ENCODE measurements around the gene ANXA2R. TPM values are rescaled to one million over a fixed set of nuclear protein-coding genes. Genes with fewer than 3 reads are reported as not detected.

ANXA2R gene
- polyA plus RNA-seq, 3 donors, result 2.3 to 6.4 (median 3.1) TPM

GRCh38 chr5:43000111-43000840, 39.8 kb downstream of the ANXA2R start:
- Histone ChIP-seq H3K36me3 (replicated peaks in 1 of 2; ENCODE audit: control insufficient read depth in 1 of 2, insufficient read depth in 2 of 2, low read length in 2 of 2) (no peaks in the 10 kb centered on the region), H3K4me2 (replicated peaks; ENCODE audit: extremely low read depth, low read length, poor library complexity, severe bottlenecking) (peak overlapping the region; percentile 62), H3K9ac (ENCODE audit: insufficient read depth, low read length, poor library complexity, severe bottlenecking) (peak overlapping the region; percentile 38), H3K9me3 (replicated peaks in 1 of 2; ENCODE audit: control insufficient read depth in 1 of 2, insufficient read depth in 1 of 2, low read length in 2 of 2) (no peaks in the 10 kb centered on the region), H3K4me1 (ENCODE audit: control insufficient read depth in 1 of 2, insufficient read depth in 2 of 2, low read length in 2 of 2) (peaks cover 18 to 24% of the 10 kb centered on the region in 2 donors), H3K27ac (ENCODE audit: low read depth in 1 of 2, low read length in 2 of 2) (no peak overlapping the region), H4K20me1 (ENCODE audit: insufficient read depth, low read length) (no peaks in the 10 kb centered on the region), H3K79me2 (ENCODE audit: insufficient read depth, low read length) (peaks cover 4% of the 10 kb centered on the region), H2AFZ (ENCODE audit: insufficient read depth, low read depth, low read length, poor library complexity, severe bottlenecking) (peak overlapping the region; percentile 77), H3K4me3 (replicated peaks in 1 of 3; ENCODE audit: low read depth in 2 of 3, low read length in 3 of 3) (peak overlapping the region in 2 of 3 experiments; percentile 24 to 59), H3K27me3 (ENCODE audit: control insufficient read depth in 2 of 2, insufficient read depth in 2 of 2, low read length in 2 of 2) (peaks cover 9 to 29% of the 10 kb centered on the region in 2 donors)
- intact Hi-C loops (cut with micrococcal nuclease), result no loop called here
- WGBS (ENCODE audit: insufficient coverage), result 9% methylated on average over 37 of the region's 40 CpGs
- H3K9me3 Mint-ChIP-seq, result peaks cover 0 to 2% (median 0%) of the 10 kb centered on the region in 7 donors
- peaks cover 21 to 31% (median 28%) of the 10 kb centered on the region in 3 donors for H3K27me3 Mint-ChIP-seq (ENCODE audit: low read depth in 3 of 3)
- no peak for TF ChIP-seq CTCF (IDR thresholded peaks at IDR 0.05)
- DNase-seq, result peak in 1 of 3 donors; percentile 28
- peaks cover 25% of the 10 kb centered on the region for H3K4me1 Mint-ChIP-seq
- H3K36me3 Mint-ChIP-seq, result peaks cover 3 to 10% of the 10 kb centered on the region in 2 donors
- peak overlapping the region; percentile 76 to 91 for H3K4me3 Mint-ChIP-seq
- no peak overlapping the region for H3K27ac Mint-ChIP-seq

- peak overlapping the region; percentile 76 for H2AFZ ChIP-seq (ENCODE audit: insufficient read depth, low read depth, low read length, poor library complexity, severe bottlenecking)
- peak overlapping the region; percentile 78 for H3K4me2 ChIP-seq (replicated peaks; ENCODE audit: extremely low read depth, low read length, poor library complexity, severe bottlenecking)
- peaks cover 17% of the 10 kb centered on the region for H3K79me2 ChIP-seq (ENCODE audit: insufficient read depth, low read length)
- WGBS (ENCODE audit: insufficient coverage), result 10% methylated on average over 10 of the region's 10 CpGs
- peak overlapping the region; percentile 99 for H3K9ac ChIP-seq (ENCODE audit: insufficient read depth, low read length, poor library complexity, severe bottlenecking)
- no peaks in the 10 kb centered on the region for H4K20me1 ChIP-seq (ENCODE audit: insufficient read depth, low read length)
- peaks cover 27 to 30% of the 10 kb centered on the region in 2 donors for H3K4me1 ChIP-seq (ENCODE audit: control insufficient read depth in 1 of 2, insufficient read depth in 2 of 2, low read length in 2 of 2)
- Mint-ChIP-seq H3K27ac (peak overlapping the region; percentile 100), H3K4me3 (peak overlapping the region; percentile 96 to 100), H3K9me3 (peaks cover 0 to 16% (median 7%) of the 10 kb centered on the region in 7 donors), H3K27me3 (ENCODE audit: low read depth in 3 of 3) (peaks cover 17 to 18% (median 17%) of the 10 kb centered on the region in 3 donors), H3K36me3 (peaks cover 3 to 7% of the 10 kb centered on the region in 2 donors), H3K4me1 (peaks cover 28% of the 10 kb centered on the region)
- intact Hi-C loops (cut with micrococcal nuclease), result loop anchor here in 1 of 2 donors (1.0 to 10.0 kb wide), 3 partner anchors 12 to 199 kb away; partner anchors contain the start of gene NIM1K
- peaks cover 4 to 14% of the 10 kb centered on the region in 2 donors for H3K27me3 ChIP-seq (ENCODE audit: control insufficient read depth in 2 of 2, insufficient read depth in 2 of 2, low read length in 2 of 2)
- no peak for TF ChIP-seq CTCF (IDR thresholded peaks at IDR 0.05)
- no peak for DNase-seq
- H3K36me3 ChIP-seq (replicated peaks in 1 of 2; ENCODE audit: control insufficient read depth in 1 of 2, insufficient read depth in 2 of 2, low read length in 2 of 2), result no peaks in the 10 kb centered on the region
- H3K27ac ChIP-seq (ENCODE audit: low read depth in 1 of 2, low read length in 2 of 2), result peak overlapping the region; percentile 97 to 99
- H3K4me3 ChIP-seq (replicated peaks in 1 of 3; ENCODE audit: low read depth in 2 of 3, low read length in 3 of 3), result peak overlapping the region; percentile 79 to 88 (median 85)
- H3K9me3 ChIP-seq (replicated peaks in 1 of 2; ENCODE audit: control insufficient read depth in 1 of 2, insufficient read depth in 1 of 2, low read length in 2 of 2), result no peaks in the 10 kb centered on the region
Measured at GRCh38 chr5:42995360-42995751, 44.8 kb downstream of the ANXA2R start.

Measured in CD14-positive monocyte (primary cell).